Activated T-cell treated with anti-CD3 and anti-CD28 coated beads for 48 hours (primary cell): ENCODE results near the gene CTBP2.

Experiments used
- DNase-seq: peaks from one replicate; pipeline ENCODE4 v3.0.0-alpha.2; 2020; ENCODE audit warnings: low read depth

CTBP2 gene

GRCh38 chr10:125041856-125042506, 118.4 kb downstream of the CTBP2 start:
- no peak for DNase-seq

GRCh38 chr10:125039354-125039769, 121.0 kb downstream of the CTBP2 start:
- DNase-seq, result no peak

DNA sequence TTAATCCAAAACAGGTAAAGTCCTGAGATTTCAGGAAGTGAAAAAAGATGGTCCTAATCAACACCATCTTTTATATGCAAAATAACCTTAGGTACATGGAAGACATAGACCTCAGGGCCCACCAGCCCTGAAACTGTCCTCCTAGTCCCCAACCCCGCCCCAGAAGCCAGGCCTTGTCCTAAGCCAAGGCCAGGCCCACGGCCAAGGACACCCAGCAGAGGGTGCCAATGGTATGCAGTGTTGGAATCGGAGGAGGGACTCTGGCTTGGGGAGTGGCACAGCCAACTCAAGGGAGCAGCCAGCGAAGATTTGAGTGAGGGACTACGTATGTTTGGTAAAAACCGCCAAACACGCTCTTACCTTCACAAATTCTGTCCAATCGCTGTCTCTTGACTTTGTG, 121.7 kb downstream of the CTBP2 start:
- DNase-seq, result no peak

DNA sequence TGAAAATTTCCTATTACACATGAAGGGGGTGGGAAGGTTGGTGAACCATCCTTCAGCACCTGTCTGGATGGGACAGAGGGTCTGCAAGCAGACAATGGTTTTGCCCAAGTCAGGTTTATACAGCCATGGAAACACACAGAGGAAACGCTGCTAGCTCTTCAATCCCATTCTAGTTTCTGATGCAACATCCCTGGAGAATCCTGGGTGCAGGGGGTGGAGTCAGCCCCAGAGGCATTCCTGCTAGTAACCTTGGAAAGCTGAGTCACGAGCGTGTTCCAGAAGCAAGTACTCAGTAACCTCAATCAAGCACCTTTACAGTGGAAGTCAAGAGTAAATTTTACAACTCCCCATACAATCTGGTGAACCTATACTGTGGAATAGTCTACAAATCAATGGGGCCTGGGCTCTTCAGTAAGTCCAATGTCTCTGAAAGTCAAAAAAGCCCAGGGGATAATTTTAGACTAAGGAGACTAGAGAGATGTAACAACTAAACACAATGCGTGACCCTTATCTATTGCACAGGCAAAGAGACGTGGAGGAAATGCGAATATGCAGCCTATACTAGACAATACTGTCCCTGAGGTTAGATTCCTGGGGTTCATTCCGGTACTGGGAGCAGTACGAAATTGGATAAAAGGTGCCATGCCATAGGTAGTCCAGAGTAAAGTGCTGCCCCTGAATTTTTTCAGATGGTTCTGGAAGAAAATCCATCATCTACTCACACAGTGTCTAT, 123.1 kb downstream of the CTBP2 start:
- DNase-seq, result no peak

DNA sequence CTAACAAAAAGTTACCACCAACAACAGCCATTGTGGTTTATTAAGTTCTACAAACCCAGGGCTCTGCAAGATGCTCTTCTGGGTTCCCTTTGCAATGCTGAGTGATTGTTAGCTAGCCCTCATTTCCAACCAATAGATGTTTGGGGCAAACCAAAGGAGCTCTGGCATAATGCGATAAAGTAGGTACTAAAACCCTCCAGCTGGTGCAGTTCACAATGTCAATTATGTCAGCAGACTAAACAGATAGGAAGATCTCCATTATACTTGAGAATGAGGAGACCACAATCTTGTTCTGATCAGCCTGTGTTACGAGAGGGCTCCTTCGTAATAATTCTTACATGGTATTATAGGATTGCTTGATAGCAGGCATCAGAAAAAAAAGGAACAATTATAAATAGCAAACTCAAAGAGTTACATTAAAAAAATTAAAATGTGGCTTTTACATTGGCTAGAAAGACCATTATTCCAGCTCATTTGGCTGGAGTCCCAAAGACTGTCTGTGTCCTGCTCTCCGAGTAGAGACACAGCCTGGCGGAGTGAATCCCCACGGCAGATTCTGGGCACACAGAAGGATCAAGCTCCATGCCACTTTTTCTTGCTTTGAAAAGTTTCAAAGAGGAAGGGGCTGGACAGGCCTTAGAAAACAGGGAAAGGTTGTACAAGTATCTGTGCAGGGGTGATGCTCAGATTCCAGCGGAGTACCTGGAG, 124.6 kb downstream of the CTBP2 start:
- DNase-seq, result no peak

DNA sequence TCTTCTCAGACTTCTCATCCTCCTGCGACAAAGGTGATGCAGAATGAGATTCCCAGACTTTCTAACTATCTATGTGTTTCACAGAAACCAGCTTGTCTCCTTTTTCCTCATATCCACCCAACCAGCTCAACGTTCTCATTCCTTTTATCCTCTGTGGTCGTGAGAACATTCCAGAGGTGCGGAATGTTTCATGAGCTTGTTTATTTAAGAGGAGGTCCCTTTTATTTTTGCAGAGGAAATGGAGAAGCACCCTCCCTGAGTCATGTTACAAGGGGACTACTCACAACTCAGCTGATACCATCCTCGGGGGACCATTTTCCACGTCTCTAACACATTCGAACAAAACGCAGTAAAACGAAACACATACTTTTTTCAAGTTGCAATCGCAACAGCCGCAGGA, 125.2 kb downstream of the CTBP2 start:
- DNase-seq, result no peak

DNA sequence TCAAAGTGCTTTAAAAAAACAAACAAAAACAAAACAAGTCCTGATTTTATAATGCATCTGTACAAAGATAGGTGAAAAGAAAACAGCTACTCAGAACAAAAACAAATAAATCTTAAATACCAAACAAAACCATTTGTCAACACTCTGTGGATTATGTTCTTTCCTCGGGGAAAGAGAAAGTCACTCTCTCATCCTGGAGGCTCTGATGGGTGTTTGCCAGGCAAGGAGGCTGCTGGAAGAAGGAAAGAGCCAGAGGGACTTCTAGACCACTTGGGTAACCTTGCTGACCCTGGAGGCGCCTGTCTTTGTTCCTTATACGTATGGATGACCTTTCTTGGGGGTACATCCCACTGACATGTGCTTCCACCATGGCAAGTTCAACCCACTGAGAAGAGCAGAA, 125.7 kb downstream of the CTBP2 start:
- no peak for DNase-seq

GRCh38 chr10:125033146-125033924, 127.0 kb downstream of the CTBP2 start:
- DNase-seq, result no peak

DNA sequence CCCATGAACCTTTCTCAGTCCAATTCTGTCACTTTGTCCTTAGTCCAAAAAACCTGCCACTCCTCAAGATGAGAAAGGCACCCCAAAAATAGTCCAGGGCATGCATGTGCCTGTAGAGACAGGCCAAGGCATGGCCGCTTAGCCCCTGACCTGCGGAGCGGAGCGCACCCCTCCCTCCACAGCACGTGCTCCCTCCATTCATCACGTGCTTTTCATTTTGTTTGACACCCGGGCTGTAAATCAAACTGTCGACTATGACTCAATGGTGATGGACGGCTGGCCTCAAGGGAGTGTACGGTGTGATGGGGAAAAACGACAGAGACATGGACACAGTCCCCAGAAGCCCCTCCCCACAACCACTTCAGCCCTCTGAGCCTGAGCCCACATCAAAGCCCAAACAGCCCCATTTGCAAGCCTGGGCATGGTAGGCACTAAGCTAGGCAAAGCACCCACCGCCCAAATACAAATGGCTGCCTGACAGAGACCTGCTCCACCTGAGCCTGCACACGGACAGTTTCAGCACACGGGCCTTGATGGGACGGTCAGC, 127.8 kb downstream of the CTBP2 start:
- no peak for DNase-seq

DNA sequence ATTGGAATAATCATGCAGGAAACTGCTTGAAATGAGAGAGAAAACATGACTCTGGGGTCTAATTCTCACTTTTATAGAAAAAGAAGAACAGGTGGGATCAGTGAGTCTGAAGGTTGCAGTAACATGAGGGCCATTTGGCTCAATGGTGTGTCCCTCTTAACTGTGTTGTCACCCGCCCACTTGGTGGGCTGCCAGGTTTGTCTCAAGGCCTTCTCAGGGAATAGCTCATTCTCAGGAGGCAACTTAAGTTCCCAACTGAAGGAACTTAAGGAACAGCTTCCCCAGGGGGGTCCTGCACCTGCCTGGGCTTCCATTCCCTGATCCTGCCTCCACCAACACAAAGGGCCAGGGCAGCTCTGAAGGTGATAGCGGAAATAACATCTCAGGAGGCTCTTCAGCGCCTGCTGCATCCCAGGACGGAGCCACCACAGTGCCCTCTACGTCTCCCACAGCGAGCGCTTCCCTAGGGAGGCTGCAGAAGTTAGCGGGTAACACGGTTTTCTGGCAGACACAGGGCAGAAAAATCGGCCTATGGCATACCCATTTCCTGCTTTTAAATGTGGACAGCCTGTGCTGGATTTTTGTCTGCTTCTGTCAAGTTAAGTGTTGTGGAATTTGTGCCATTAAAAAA, 129.7 kb downstream of the CTBP2 start:
- no peak for DNase-seq

- DNase-seq, result no peak
These were observed 130.7 kb downstream of the CTBP2 start for GRCh38 chr10:125029584-125030242.

GRCh38 chr10:125027871-125028869, 132.2 kb downstream of the CTBP2 start:
- no peak for DNase-seq

GRCh38 chr10:125026974-125027735, 133.2 kb downstream of the CTBP2 start:
- DNase-seq, result no peak

DNA sequence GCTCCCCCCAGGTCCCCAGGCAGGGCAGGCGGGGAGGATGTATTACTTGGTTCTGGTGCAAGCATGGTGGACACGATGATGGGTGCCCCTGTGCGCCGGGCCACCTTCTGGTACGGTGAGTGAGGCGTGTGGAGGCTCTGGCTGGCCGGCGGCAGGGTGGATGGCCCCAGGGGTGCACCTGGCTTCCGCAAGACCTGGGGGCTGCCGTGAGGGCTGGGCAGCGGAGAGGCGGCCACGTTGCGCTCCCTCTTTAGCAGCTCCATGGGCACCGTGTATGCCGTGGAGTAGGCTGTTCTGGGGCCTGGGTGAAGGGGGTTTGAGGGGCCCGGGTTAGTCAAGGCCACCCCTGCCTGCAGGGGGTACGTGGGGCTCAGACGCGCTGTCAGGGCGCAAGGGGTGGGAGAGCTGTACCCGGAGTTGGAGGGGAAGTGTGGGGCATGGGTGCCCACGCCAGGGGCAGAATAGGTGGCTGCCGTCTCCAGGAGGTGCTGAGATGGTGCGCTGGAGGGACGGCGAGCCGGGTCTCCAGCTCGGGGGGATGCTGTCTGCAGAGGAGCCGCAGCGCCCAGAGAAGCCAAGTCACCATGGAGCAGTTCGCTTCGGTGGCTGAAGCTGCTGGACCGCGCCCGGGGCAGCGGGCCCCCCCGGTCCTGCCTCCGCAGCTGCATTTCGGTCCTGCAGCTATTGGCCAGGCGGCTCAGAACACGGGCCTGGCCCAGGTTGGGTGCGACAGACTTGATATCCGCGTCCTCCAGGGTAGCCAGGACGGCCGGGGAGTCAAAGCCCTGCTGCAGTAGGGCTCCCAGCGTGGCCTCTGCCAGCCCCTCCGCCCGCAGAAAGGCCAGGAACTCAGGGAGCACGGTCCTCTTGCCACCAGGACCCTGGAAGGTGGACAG, 134.1 kb downstream of the CTBP2 start:
- DNase-seq, result no peak

GRCh38 chr10:125025341-125025740, 135.0 kb downstream of the CTBP2 start:
- no peak for DNase-seq

DNA sequence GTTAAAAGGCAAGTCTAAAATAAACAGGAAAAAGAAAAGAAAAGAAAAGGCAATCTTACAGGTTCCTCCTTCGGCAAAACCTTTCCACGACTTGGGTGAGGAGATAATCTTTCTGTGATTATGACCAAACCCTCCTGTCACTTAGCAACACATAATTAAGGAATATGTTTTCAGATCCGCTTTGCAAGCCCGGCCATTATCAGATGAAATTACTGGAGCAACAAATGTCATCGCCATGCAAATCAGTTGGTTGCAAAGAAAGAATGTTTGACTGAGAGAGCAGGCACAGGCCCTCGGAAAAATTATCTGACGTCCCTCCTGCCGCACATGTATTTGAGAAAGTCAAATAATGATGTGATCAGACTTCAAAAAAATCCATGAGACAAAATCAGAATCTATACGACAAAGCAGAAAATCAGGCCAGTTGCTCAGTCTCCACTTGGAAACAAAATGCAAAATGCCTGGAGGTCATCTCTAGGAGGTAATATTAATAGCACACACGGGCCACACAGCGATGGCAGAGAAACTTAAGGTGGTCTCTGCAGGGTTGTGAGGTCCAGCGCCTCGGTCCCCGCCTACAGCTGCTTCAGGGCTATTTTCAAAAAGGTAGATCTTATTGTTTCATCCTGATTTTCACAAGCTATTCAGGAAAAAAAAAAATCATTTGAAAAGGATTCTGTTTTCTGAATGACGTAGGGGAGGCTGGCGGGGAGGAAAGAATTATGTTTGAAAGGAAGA, 135.7 kb downstream of the CTBP2 start:
- DNase-seq, result no peak

DNA sequence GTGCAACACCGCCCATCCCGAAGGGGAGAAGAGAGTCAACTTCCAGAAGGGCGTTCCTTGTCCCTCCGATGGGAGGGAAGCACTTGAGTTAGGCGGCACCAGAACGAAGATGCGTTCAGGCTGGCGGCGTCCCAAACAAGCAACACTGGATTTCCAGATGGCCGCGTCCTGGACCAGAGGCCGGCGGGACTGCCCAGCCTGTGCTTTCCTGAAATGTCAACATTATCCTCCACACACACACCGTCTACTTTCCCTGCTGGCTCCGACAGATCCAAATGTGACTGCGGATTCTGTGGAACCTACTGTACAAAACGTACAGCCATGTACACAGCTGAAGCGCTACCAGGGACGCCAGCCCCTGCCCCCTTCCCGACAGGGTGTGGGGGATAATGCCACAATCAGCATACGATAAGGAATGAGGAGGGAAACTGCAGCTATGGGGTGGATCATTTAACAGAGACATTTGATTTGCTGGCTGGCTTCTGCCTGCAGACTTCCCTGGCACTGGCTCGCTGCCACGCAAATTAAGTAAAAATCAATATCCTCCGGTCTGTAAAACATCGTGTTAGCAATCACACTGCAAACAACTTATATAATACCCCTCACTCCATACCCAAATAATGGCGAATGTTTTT, 136.4 kb downstream of the CTBP2 start:
- no peak for DNase-seq
